SK-N-SH treated with all-trans-retinoic acid at 6 μM for 48 hours (cell line): ENCODE data around the gene PRRT2.

Experiments
- CSDC2 ChIP-seq: fragments of 250-450 bp; sonication (Bioruptor Pico); IDR thresholded peaks from 2 replicates; pipeline ENCODE4 v1.5.0; 2020; ENCODE audit warnings: mild to moderate bottlenecking, moderate library complexity
- GLIS3 ChIP-seq: fragments of 250-450 bp; sonication (Bioruptor Pico); IDR thresholded peaks from 2 replicates; pipeline ENCODE4 v1.5.0; 2020; ENCODE audit warnings: mild to moderate bottlenecking, moderate library complexity
- TOX ChIP-seq: fragments of 250-450 bp; sonication (Bioruptor Pico); IDR thresholded peaks from 2 replicates; pipeline ENCODE4 v1.8.0; 2021; ENCODE audit warnings: mild to moderate bottlenecking, moderate library complexity, borderline replicate concordance
- ZFP3 ChIP-seq: fragments of 250-450 bp; sonication (Bioruptor Pico); IDR thresholded peaks from 2 replicates; pipeline ENCODE4 v1.5.0; 2020; ENCODE audit warnings: mild to moderate bottlenecking, moderate library complexity
- ZFP30 ChIP-seq: fragments of 450-650 bp; formaldehyde crosslinking; IDR thresholded peaks from 2 replicates; pipeline ENCODE4 v1.5.0; 2022; ENCODE audit warnings: mild to moderate bottlenecking, moderate library complexity
- ZNF565 ChIP-seq: fragments of 450-650 bp; formaldehyde crosslinking; conservative IDR thresholded peaks from 2 replicates; pipeline ENCODE4 v1.5.0; 2020; ENCODE audit warnings: low read depth, mild to moderate bottlenecking, moderate library complexity
- ZNF8 ChIP-seq: fragments of 450-650 bp; formaldehyde crosslinking; IDR thresholded peaks from 2 replicates; pipeline ENCODE4 v1.5.0; 2020; ENCODE audit warnings: mild to moderate bottlenecking, moderate library complexity
- TF ChIP-seq, protein P1 (sequence below): fragments of 250-450 bp; sonication (Bioruptor Pico); IDR thresholded peaks from 2 replicates; pipeline ENCODE4 v1.8.0; 2020; ENCODE audit warnings: mild to moderate bottlenecking, moderate library complexity, borderline replicate concordance
- TF ChIP-seq, protein P2 (sequence below): fragments of 250-450 bp; sonication (Bioruptor Pico); IDR thresholded peaks from 2 replicates; pipeline ENCODE4 v1.5.1; 2020; ENCODE audit warnings: low read depth, mild to moderate bottlenecking, moderate library complexity

DNA sequence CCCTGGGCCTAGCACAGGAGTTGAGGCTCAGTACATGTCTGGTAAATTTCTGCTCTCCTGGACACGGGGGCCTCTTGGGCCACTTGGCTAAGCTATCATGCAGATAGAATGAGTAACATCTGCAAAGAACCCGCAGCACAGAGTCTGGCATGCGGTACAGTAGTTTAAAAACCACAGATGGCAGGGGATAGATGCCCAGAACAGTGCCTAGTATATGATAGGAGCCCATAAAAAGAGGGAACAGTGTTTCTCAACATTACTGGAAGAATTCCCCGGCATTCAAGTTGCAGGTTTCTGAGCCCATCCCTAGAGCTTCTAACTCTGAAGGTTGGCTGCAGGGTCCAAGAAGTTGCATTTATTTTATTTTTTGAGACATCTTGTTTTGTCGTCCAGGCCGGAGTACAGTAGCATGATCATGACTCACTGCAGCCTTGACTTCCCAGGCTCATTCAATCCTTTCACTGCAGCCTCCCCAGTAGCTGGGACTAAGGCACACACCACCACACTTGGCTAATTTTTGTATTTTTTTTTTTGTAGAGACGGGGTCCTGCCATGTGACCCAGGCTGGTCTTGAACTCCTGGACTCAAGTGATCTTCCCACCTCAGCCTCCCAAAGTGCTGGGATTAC is 45.3 kb downstream of the PRRT2 start:
- TF ChIP-seq, protein P1, sequence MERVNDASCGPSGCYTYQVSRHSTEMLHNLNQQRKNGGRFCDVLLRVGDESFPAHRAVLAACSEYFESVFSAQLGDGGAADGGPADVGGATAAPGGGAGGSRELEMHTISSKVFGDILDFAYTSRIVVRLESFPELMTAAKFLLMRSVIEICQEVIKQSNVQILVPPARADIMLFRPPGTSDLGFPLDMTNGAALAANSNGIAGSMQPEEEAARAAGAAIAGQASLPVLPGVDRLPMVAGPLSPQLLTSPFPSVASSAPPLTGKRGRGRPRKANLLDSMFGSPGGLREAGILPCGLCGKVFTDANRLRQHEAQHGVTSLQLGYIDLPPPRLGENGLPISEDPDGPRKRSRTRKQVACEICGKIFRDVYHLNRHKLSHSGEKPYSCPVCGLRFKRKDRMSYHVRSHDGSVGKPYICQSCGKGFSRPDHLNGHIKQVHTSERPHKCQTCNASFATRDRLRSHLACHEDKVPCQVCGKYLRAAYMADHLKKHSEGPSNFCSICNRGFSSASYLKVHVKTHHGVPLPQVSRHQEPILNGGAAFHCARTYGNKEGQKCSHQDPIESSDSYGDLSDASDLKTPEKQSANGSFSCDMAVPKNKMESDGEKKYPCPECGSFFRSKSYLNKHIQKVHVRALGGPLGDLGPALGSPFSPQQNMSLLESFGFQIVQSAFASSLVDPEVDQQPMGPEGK (CRISPR knock-in tag), result no peak
- TF ChIP-seq GLIS3 (CRISPR knock-in tag) (no peak), ZFP3 (CRISPR knock-in tag) (no peak), CSDC2 (CRISPR knock-in tag) (no peak), TOX (no peak), ZNF8 (CRISPR knock-in tag) (no peak), ZFP30 (CRISPR knock-in tag) (no peak), ZNF565 (CRISPR knock-in tag) (no peak)
- TF ChIP-seq, protein P2, sequence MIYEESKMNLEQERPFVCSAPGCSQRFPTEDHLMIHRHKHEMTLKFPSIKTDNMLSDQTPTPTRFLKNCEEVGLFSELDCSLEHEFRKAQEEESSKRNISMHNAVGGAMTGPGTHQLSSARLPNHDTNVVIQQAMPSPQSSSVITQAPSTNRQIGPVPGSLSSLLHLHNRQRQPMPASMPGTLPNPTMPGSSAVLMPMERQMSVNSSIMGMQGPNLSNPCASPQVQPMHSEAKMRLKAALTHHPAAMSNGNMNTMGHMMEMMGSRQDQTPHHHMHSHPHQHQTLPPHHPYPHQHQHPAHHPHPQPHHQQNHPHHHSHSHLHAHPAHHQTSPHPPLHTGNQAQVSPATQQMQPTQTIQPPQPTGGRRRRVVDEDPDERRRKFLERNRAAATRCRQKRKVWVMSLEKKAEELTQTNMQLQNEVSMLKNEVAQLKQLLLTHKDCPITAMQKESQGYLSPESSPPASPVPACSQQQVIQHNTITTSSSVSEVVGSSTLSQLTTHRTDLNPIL (CRISPR knock-in tag), result no peak
